Measurements from ENCODE around the gene AP1M2.

The AP1M2 gene

DNA sequence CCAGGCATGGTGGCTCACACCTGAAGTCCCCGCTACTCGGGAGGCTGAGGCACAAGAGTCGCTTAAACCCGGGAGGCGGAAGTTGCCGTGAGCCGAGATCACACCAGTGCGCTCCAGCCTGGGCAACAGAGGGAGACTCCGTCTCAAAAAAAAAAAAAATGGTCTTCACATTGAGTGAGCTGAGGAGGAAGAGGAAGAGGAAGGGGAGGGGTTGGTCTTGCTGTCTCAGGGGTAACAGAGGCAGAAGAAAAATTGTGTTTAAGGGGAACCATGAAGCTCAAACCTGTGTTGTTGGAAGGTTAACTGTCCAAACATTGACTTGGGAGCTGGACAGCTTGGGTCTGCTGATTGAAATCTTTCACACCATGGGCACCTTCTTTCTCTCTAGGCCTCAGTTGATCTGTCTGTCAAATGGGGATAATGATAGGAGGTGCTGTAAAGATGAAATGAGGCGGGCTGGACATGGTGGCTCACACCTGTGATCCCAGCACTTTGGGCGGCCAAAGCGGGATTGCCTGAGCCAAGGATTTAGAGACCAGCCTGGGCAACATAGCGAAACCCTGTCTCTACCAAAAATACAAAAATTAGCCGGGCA is 28.4 kb upstream of the AP1M2 start:
- H3K79me2 ChIP-seq (ENCODE audit: insufficient read depth, low read length) = peaks cover 57% of the 10 kb centered on the region
- peaks cover 33% of the 10 kb centered on the region for H3K36me3 ChIP-seq (ENCODE audit: insufficient read depth, low read length)

DNA sequence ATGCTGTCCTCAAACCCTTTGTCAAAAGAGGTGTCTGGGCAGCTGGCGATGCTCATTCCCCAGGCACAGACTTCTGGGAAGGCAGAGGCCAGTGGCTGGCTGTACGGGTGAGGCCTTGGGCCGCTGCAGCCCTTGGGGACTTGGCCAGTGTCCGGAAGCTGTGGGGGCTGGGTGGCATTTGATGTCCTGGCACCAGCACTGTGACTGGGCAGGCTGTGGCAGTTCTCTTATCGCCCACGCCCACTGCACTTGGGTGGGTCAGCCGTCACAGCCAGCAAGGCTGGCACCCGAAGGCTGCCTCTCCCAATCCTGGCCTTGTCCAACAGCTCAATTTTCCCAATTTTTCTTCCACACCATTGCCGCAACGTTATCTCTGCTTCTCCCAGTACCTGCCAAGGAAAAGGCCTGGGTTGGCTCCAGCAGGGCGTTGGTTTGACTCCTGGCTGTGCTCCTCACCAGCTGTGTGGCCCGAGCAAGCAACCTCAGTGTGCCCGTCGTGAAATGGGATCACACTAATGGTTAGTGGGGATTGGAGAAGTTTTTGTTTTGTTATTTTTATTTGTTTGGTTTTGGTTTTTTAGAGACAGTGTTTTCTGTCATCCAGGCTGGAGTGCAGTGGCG is 25.5 kb upstream of the AP1M2 start:
- no peak overlapping the region for H3K4me2 ChIP-seq (ENCODE audit: low read length)
- H3K9ac ChIP-seq (ENCODE audit: low read length) = no peak overlapping the region
- H3K9me3 ChIP-seq (ENCODE audit: low read length) = no peaks in the 10 kb centered on the region
- no peaks in the 10 kb centered on the region for H3K27me3 ChIP-seq (ENCODE audit: insufficient read depth, low read length)
- H3K36me3 ChIP-seq (ENCODE audit: insufficient read depth, low read length) = peaks cover 22% of the 10 kb centered on the region
- H3K27ac ChIP-seq (ENCODE audit: low read depth, low read length, poor library complexity, severe bottlenecking) = no peak overlapping the region
- peaks cover 7% of the 10 kb centered on the region for H3K4me1 ChIP-seq (ENCODE audit: insufficient read depth, low read length, severe bottlenecking)
- TF ChIP-seq, protein P1, sequence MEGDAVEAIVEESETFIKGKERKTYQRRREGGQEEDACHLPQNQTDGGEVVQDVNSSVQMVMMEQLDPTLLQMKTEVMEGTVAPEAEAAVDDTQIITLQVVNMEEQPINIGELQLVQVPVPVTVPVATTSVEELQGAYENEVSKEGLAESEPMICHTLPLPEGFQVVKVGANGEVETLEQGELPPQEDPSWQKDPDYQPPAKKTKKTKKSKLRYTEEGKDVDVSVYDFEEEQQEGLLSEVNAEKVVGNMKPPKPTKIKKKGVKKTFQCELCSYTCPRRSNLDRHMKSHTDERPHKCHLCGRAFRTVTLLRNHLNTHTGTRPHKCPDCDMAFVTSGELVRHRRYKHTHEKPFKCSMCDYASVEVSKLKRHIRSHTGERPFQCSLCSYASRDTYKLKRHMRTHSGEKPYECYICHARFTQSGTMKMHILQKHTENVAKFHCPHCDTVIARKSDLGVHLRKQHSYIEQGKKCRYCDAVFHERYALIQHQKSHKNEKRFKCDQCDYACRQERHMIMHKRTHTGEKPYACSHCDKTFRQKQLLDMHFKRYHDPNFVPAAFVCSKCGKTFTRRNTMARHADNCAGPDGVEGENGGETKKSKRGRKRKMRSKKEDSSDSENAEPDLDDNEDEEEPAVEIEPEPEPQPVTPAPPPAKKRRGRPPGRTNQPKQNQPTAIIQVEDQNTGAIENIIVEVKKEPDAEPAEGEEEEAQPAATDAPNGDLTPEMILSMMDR (IDR thresholded peaks at IDR 0.05; ENCODE audit: low read length) = no peak
- TF ChIP-seq EZH2 (IDR thresholded peaks at IDR 0.05; ENCODE audit: borderline replicate concordance, low read length) = no peak
- H3K9me2 ChIP-seq (ENCODE audit: low read depth, low read length) = no peaks in the 10 kb centered on the region
- H3F3A ChIP-seq (ENCODE audit: insufficient read depth, low read length) = no peaks in the 10 kb centered on the region
- no peak overlapping the region for H2AFZ ChIP-seq (ENCODE audit: low read length)
- H3K4me3 ChIP-seq (ENCODE audit: low read depth, low read length, poor library complexity, severe bottlenecking) = no peak overlapping the region
- H4K20me1 ChIP-seq (ENCODE audit: insufficient read depth, low read length) = no peaks in the 10 kb centered on the region
- peaks cover 61% of the 10 kb centered on the region for H3K79me2 ChIP-seq (ENCODE audit: insufficient read depth, low read length)

More for the DNA sequence above, 28.4 kb upstream of the AP1M2 start:
- no peaks in the 10 kb centered on the region for H3K27me3 ChIP-seq (ENCODE audit: insufficient read depth, low read length)
- H3K4me3 ChIP-seq (ENCODE audit: low read depth, low read length, poor library complexity, severe bottlenecking) = no peak overlapping the region
- H3K9me3 ChIP-seq (ENCODE audit: low read length) = no peaks in the 10 kb centered on the region
- H3K4me2 ChIP-seq (ENCODE audit: low read length) = no peak overlapping the region
- peak overlapping the region; percentile 35 for H3K27ac ChIP-seq (ENCODE audit: low read depth, low read length, poor library complexity, severe bottlenecking)
- H3F3A ChIP-seq (ENCODE audit: insufficient read depth, low read length) = no peaks in the 10 kb centered on the region
- H2AFZ ChIP-seq (ENCODE audit: low read length) = no peak overlapping the region
- no peaks in the 10 kb centered on the region for H4K20me1 ChIP-seq (ENCODE audit: insufficient read depth, low read length)
- H3K9me2 ChIP-seq (ENCODE audit: low read depth, low read length) = no peaks in the 10 kb centered on the region
- no peak for TF ChIP-seq EZH2 (IDR thresholded peaks at IDR 0.05; ENCODE audit: borderline replicate concordance, low read length)
- TF ChIP-seq, protein P1 (IDR thresholded peaks at IDR 0.05; ENCODE audit: low read length) = no peak
- peaks cover 7% of the 10 kb centered on the region for H3K4me1 ChIP-seq (ENCODE audit: insufficient read depth, low read length, severe bottlenecking)
- no peak overlapping the region for H3K9ac ChIP-seq (ENCODE audit: low read length)

DNA sequence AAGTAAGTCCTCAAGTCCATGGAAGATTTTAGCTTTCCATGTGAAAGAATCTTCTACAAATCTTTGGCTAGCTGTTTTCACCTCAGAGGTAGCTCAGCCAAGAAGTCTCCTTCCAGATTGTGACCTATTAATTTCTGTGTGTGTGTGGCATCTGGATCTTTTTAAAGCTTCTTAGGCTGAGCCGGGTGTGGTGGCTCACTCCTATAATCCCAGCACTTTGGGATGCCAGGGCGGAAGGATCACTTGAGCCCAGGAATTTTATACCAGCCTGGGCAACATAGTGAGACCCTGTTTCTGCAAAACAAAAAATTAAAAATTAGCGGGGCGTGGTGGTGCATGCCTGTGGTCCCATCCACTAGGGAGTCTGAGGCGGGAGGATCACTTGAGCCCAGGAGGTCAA is 24.8 kb upstream of the AP1M2 start:
- no peak overlapping the region for H3K4me3 ChIP-seq (ENCODE audit: low read depth, low read length, poor library complexity, severe bottlenecking)
- H3K79me2 ChIP-seq (ENCODE audit: insufficient read depth, low read length) = peaks cover 61% of the 10 kb centered on the region
- H3K4me2 ChIP-seq (ENCODE audit: low read length) = no peak overlapping the region
- no peak overlapping the region for H2AFZ ChIP-seq (ENCODE audit: low read length)
- H3K36me3 ChIP-seq (ENCODE audit: insufficient read depth, low read length) = peaks cover 19% of the 10 kb centered on the region
- no peak overlapping the region for H3K27ac ChIP-seq (ENCODE audit: low read depth, low read length, poor library complexity, severe bottlenecking)
- peaks cover 7% of the 10 kb centered on the region for H3K4me1 ChIP-seq (ENCODE audit: insufficient read depth, low read length, severe bottlenecking)
- H3K9ac ChIP-seq (ENCODE audit: low read length) = no peak overlapping the region
- no peaks in the 10 kb centered on the region for H3F3A ChIP-seq (ENCODE audit: insufficient read depth, low read length)
- no peaks in the 10 kb centered on the region for H3K9me2 ChIP-seq (ENCODE audit: low read depth, low read length)
- H3K9me3 ChIP-seq (ENCODE audit: low read length) = no peaks in the 10 kb centered on the region
- TF ChIP-seq, protein P1 (IDR thresholded peaks at IDR 0.05; ENCODE audit: low read length) = no peak
- TF ChIP-seq EZH2 (IDR thresholded peaks at IDR 0.05; ENCODE audit: borderline replicate concordance, low read length) = no peak
- H3K27me3 ChIP-seq (ENCODE audit: insufficient read depth, low read length) = no peaks in the 10 kb centered on the region
- H4K20me1 ChIP-seq (ENCODE audit: insufficient read depth, low read length) = no peaks in the 10 kb centered on the region

Data from OCI-LY1 (cell line).